HG02798 (cell line): Measurements from ENCODE around the gene TTLL9.
A peak's percentile ranks its signal among the peaks of the same experiment; 100 is the strongest.

Source experiments
- ATAC-seq: cut with Tn5 transposase; IDR thresholded peaks from one replicate; pipeline ENCODE4 v1.9.1; 2021; ENCODE audit warnings: mild to moderate bottlenecking; ENCODE audit not compliant: unreplicated experiment, poor library complexity

Gene TTLL9

DNA sequence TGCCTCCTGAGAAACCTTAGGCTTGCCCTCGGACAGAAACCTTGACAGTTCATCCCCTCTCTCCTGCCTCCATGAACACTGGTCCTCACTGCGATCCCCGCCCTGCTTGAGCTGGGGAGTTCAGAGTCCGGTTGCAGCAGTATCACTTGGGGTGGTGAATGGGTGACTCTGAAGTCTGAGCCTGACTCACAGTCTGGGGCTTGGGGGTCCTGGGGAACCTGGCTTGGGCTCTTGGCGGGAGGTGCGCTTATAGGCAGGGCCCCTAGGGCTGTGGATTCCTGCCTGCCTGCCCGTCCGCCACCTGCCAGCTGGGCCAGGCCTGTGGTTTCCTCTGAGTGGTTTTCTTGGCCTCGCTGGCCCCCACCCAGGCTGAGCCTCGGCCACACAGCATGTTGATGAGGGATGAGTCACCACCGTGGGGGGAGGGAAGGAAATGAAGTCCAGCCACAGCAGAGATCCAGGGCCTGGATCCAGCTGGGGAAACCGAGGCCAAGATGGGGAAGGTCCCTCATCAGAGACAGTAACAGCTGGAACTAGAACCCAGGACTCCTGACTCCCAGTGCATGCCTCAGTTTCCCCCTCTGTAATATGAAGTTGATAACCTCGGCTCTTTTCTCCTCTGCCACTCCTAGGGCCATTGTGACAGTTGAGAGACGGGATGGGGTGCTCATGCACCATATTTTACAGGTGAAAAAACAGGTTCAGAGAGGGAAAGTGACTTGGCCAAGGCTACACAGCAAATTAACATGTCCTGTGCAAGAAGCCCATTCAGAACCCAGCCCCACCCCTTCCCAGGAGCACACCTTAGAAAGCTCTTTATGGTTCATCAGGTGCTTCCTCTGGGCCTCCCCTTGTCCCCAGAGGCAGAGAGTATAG is 34.2 kb upstream of the TTLL9 start:
- peak; percentile 74 for ATAC-seq

- ATAC-seq: no peak
Observed at GRCh38 chr20:31836853-31837608, 33.4 kb upstream of the TTLL9 start.

- ATAC-seq: no peak
Observed at GRCh38 chr20:31837896-31838397, 32.5 kb upstream of the TTLL9 start.

GRCh38 chr20:31838646-31839292 is 31.7 kb upstream of the TTLL9 start:
- ATAC-seq: no peak

DNA sequence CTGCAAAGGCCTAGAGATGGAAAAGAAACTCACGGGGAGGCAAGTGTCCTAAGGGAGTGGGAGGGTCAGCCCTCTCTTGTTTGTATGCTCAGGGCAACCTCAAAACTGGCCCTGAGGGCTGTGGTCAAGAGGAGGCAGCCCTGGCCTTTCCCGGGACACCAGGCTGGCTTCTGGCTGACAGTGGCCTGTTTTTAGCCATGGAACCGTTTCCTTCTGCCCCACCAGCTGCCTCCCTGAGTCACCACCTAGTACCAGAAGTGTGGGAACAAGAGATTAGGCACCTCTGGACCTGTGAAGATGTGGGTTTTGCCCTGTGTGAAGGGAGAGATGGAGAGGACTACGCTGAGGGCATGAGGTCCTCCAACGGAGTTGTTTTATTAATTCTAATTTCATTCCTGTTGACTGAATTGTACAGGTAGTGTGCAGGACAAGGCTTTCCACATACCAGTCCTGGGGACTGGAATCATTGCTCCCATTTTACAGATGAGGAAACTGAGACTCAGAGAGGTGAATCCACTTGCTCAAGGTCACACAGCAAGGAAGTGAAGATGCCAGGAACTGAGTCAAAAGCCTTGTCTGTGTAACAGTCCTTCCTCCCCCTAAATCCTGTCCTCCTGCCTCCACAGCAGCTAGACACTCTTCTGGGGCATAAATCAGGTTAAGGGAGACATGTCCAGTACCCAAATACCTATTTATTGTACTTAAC is 30.5 kb upstream of the TTLL9 start:
- ATAC-seq: no peak

- no peak for ATAC-seq
Observed at GRCh38 chr20:31840906-31841816, 29.3 kb upstream of the TTLL9 start.

DNA sequence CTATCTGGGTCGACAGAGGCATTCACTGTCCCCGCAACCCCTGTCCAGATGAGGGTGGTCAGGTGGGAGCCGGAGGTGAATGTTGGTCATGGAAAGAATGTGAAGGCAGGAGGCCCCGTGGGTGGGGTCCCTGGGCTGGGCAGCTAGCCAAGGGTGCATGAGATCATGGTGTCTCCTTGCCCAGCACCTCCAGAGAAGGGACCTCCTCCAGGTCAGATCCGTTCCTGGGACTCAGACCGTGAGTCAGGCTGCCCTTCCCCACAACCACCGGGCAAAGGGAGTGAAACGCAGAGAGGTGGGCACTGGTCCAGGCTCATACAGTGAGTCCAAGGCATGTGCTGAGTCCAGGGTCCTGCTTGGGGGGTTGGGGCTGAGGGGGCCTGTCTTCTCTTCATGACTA is 28.5 kb upstream of the TTLL9 start:
- no peak for ATAC-seq

- no peak for ATAC-seq
Observed at GRCh38 chr20:31842471-31843157, 27.8 kb upstream of the TTLL9 start.

GRCh38 chr20:31843288-31843687 is 27.1 kb upstream of the TTLL9 start:
- no peak for ATAC-seq

GRCh38 chr20:31843881-31844280 is 26.6 kb upstream of the TTLL9 start:
- no peak for ATAC-seq

GRCh38 chr20:31844737-31845299 is 25.6 kb upstream of the TTLL9 start:
- no peak for ATAC-seq

- ATAC-seq: no peak
Observed at GRCh38 chr20:31845300-31845863, 25.1 kb upstream of the TTLL9 start, which contains the start of gene FOXS1. Gene FOXS1, minus strand, starts transcription at chr20:31845604. Its CDS starts 62 bp downstream, at chr20:31845542.

DNA sequence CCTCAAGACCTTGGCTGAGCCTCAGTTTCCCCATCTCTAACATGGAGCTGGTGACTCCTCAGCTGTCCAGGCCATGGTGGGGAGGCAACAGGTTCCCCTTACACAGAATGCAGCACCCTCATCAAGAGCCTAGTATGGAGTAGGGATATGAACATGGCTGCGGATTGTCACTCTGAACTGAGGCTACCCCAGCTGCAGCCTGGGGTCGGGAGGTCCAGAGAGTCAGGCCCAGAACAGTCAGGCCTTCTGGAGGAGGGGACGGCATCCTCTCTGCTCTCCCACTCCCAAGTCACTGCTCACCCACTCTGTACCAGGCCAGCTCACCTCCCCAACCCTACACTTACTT is 23.7 kb upstream of the TTLL9 start:
- ATAC-seq: no peak

DNA sequence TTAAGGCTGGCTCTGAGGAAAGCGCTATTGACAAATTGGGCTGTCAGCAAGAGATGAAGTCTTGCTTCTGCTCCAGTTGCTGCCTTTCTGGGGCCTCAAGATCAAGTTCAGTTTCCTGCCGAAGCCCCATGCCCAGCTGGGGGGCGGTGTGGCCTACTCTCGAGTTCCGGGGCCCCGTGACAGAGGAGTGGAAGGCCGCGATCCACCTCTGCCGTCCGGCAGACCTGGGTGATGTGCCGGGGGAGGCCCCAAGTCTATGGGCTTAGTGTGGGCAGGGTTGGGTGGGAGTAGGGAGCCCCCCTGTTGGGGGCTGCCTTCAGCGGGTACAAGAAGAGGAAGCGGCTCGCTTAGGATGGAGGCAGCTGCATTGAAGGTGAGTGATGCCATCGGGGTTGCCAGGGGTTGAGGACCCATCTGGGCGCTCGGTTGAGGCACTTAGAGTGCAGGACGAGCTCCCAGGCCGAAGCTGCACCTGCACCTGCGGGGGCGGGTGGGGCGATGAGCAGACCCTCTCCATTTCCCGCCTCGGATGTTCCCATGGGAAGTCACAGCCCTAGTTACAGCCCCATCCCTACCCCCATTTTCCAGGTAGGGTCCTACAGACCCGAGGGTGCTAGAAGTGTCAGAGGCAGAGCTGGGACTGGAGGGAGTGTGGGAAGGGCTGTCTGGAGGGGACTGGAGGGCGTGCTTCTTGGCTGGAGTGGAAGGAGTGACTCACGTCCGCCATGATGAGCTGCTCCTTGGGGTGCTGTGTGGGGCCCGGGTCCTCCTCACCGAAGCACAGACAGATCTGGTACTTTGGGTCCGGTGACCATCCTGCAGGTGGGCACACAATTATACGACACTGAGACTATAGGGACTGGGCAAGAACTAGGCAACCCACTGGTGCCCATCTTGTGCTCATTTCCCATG is 22.1 kb upstream of the TTLL9 start:
- ATAC-seq: no peak

DNA sequence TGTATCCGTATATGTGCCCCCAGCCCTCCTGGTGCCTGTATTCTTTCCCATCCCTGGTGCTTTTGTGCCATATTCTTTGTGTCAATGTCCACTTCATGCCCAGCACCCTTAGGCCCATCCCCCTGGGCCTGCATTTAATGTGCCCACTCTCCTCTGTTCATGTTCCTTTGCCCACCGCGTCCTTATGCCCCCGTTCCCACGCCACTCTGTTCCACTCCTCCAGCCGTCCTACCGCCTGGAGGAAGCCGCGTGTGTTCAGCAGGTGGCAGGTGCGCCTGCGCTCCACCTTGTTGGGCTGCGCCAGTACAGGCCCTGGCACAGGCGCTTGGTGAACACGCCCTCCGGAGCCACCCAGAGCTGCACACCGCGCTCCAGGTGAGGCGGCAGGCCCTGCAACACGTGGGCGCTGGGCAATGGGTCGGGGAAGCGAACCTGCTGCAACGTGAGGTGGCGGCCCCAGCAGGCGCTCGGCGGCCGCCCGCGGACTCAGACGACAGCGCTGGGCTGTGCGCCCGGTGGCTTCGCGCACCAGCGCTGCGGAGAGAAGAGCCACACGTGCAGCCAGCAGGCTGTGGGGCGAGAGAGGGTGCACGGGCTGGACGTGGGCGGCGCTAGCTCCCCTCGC is 21.0 kb upstream of the TTLL9 start:
- no peak for ATAC-seq

GRCh38 chr20:31851240-31851955 is 19.0 kb upstream of the TTLL9 start:
- no peak for ATAC-seq
